GM10248 (cell line): ENCODE results near the gene TRIM34.
A peak's percentile ranks its signal among the peaks of the same experiment; 100 is the strongest.
"Not testable (repeated sequence)": the region's sequence is repeated elsewhere in the genome, so short reads cannot be mapped to it uniquely, and the experiment has no call there.

ENCODE experiments used
- CTCF ChIA-PET: fragments of 300-600 bp; sonication (Branson Sonifier 250); formaldehyde crosslinking; extraction: SDS; loops from one replicate; lab custom pipeline; 2021; ENCODE audit warnings: antibody characterized with exemption; lab: Yijun Ruan, JAX
- POLR2A ChIA-PET: fragments of 350-650 bp; sonication (Branson Sonifier 250); formaldehyde crosslinking; extraction: SDS; loops from one replicate; lab custom pipeline; 2020; ENCODE audit warnings: antibody characterized with exemption; lab: Yijun Ruan, JAX
- DNase-seq: peaks from one replicate; pipeline ENCODE4 v3.0.0; 2012; ENCODE audit errors: extremely low spot score
- CTCF ChIP-seq: IDR thresholded peaks from 2 replicates; pipeline ENCODE4 v1.5.1; 2012; ENCODE audit warnings: mild to moderate bottlenecking, low read depth; ENCODE audit errors: extremely low read depth, missing control alignments, control extremely low read depth

The TRIM34 gene

DNA sequence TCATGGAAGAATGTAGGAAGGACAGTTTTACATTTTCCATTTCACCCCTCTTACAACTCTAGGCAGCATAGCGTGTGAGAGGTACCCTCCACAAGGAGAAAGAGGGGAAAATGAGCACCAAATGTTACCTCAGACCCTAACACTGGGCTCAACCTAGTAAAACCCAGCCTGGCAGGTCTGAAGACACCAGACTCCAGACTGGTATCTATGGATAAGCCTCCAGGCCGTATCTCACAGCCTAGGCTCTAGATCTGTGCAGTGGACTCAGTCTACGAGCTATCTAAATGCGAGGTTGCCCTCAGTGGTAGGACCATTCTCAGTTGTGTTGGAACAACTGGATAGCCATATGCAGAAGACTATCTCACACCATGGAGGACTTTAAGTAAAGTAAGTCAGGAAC lies 49.6 kb downstream of the TRIM34 start:
- TF ChIP-seq CTCF = no peak

DNA sequence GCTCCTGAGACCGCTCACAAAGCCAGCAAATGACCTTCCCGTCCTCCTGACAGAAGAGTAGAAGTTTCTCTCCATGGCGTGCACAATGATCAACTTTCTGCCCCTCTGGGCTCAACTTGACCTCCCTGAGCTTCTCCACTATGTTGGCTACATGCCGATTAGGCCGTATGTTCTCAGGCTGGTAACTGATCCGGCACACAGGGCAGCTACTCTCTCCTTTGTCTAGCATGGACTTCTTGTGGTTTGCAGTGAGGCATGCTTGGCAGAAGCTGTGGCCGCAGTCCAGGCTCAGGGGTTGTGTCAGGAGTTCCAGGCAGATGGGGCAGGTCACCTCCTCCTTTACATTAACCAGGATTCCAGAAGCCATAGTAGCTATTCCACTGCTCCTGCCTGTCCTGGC lies 55.0 kb downstream of the TRIM34 start:
- TF ChIP-seq CTCF = no peak
- POLR2A ChIA-PET = no interaction called here
- CTCF ChIA-PET = interaction anchor here (1.7 to 3.3 kb wide), 3 partner anchors 8 to 15 kb away, joined by 3 to 11 read pairs (median 7); no protein-coding TSS in a partner anchor
- DNase-seq = no peak

More for the DNA sequence above, 49.6 kb downstream of the TRIM34 start:
- ChIA-PET CTCF (interaction anchor here (1.2 kb wide), 1 partner anchor 10 kb away, joined by 5 read pairs; the partner anchor contains the start of gene TRIM5), POLR2A (no interaction called here)
- no peak for DNase-seq

DNA sequence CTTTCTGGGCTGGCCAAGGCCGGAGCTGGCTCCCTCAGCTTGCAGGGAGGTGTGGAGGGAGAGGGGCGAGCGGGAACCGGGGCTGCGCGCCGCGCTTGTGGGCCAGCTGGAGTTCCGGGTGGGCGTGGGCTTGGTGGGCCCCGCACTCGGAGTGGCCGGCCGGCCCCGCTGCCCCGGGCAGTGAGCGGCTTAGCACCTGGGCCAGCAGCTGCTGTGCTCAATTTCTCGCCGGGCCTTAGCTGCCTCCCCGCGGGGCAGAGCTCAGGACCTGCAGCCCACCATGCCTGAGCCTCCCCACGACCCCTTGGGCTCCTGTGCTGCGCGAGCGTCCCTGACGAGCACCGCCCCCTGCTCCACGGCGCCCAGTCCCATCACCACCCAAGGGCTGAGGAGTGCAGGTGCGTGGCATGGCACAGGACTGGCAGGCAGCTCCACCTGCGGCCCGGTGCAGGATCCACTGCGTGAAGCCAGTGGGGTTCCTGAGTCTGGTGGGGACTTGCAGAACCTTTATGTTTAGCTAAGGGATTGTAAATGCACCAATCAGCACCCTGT lies 58.2 kb downstream of the TRIM34 start:
- DNase-seq, POLR2A ChIA-PET: not testable (repeated sequence)
- CTCF ChIA-PET = interaction anchor here (1.2 kb wide), 1 partner anchor 64 kb away, joined by 3 read pairs; no protein-coding TSS in a partner anchor

- DNase-seq = not testable (repeated sequence)
- ChIA-PET CTCF (interaction anchor here (0.7 to 1.5 kb wide), 6 partner anchors 9 to 83 kb away, joined by 3 to 8 read pairs (median 3); no protein-coding TSS in a partner anchor), POLR2A (interaction anchor here (0.7 to 1.1 kb wide), 2 partner anchors 83 to 1014 kb away, joined by 3 to 6 read pairs; no protein-coding TSS in a partner anchor)
Measured at GRCh38 chr11:5683620-5684019, 58.8 kb downstream of the TRIM34 start.

- no peak for DNase-seq
- POLR2A ChIA-PET = interaction anchor here (0.7 to 1.1 kb wide), 3 partner anchors 11 to 1014 kb away, joined by 3 to 6 read pairs (median 3); no protein-coding TSS in a partner anchor
Measured at GRCh38 chr11:5684036-5684645, 59.3 kb downstream of the TRIM34 start.

GRCh38 chr11:5684646-5685362 lies 60.0 kb downstream of the TRIM34 start, which contains the start of gene TRIM5:
Gene TRIM5, minus strand, starts transcription at chr11:5685074. Its CDS starts 4,897 bp downstream, at chr11:5680177.
- peak; percentile 81 for TF ChIP-seq CTCF
- ChIA-PET POLR2A (interaction anchor here (0.6 to 1.1 kb wide), 3 partner anchors 11 to 209 kb away, joined by 3 to 4 read pairs (median 3); no protein-coding TSS in a partner anchor), CTCF (interaction anchor here (0.6 to 2.1 kb wide), 21 partner anchors 10 to 206 kb away, joined by 3 to 14 read pairs (median 3); partner anchors contain the start of gene TRIM6)
- DNase-seq = peak; percentile 87

More at GRCh38 chr11:5684036-5684645, 59.3 kb downstream of the TRIM34 start:
- TF ChIP-seq CTCF = no peak
- CTCF ChIA-PET = interaction anchor here (0.6 to 2.1 kb wide), 21 partner anchors 10 to 207 kb away, joined by 3 to 14 read pairs (median 3); partner anchors contain the start of gene TRIM6

- TF ChIP-seq CTCF = no peak
- DNase-seq = no peak
- POLR2A ChIA-PET = no interaction called here
- CTCF ChIA-PET = interaction anchor here (1.3 kb wide), 1 partner anchor 17 kb away, joined by 3 read pairs; no protein-coding TSS in a partner anchor
Measured at GRCh38 chr11:5686426-5686825, 61.6 kb downstream of the TRIM34 start.
